Calu3 (cell line): ENCODE measurements around the gene JAZF1. TPM values are rescaled to one million over a fixed set of nuclear protein-coding genes. Genes with fewer than 3 reads are reported as not detected.

ENCODE experiments used
- BruUV-seq: library from RNA; stranded (reverse); fragments of 400-500 nt; replicated peaks from 2 replicates; lab custom pipeline; 2021; lab: Mats Ljungman, UMichigan
- CTCF ChIA-PET: fragments of 300-600 bp; sonication (Branson Sonifier 250); formaldehyde crosslinking; loops from one replicate; lab custom pipeline; 2022; ENCODE audit warnings: antibody characterized with exemption; lab: Charles Lee
- DNase-seq: peaks from one replicate; pipeline ENCODE4 v3.0.0; 2022
- H3K27ac Mint-ChIP-seq: one replicate; pipeline ENCODE4 v1.8.0; 2022; ENCODE audit warnings: mixed read lengths; ENCODE audit not compliant: unreplicated experiment
- H3K27me3 Mint-ChIP-seq: one replicate; pipeline ENCODE4 v1.8.0; 2022; ENCODE audit warnings: mixed read lengths; ENCODE audit not compliant: unreplicated experiment
- H3K36me3 Mint-ChIP-seq: one replicate; pipeline ENCODE4 v1.8.0; 2022; ENCODE audit warnings: mild to moderate bottlenecking, moderate library complexity, mixed read lengths; ENCODE audit not compliant: insufficient read depth, unreplicated experiment
- H3K4me1 Mint-ChIP-seq: one replicate; pipeline ENCODE4 v1.8.0; 2022; ENCODE audit warnings: mild to moderate bottlenecking, low read depth, mixed read lengths; ENCODE audit not compliant: unreplicated experiment
- H3K4me3 Mint-ChIP-seq: one replicate; pipeline ENCODE4 v1.8.0; 2022; ENCODE audit warnings: mild to moderate bottlenecking, low read depth, moderate library complexity, mixed read lengths; ENCODE audit not compliant: unreplicated experiment
- H3K9me3 Mint-ChIP-seq: one replicate; pipeline ENCODE4 v1.8.0; 2022; ENCODE audit warnings: low read depth, mixed read lengths; ENCODE audit not compliant: unreplicated experiment
- intact Hi-C: fragments of 100-400 bp; cut with micrococcal nuclease; formaldehyde crosslinking; loops from one replicate; pipeline ENCODE4 v1.10.0; 2022; ENCODE audit not compliant: unreplicated experiment
- total RNA-seq: library from RNA; stranded (reverse); gene quantifications from 2 replicates; pipeline ENCODE4 v1.2.3, GENCODE V29; 2022
- TF ChIP-seq, protein P1 (sequence below): fragments of 200-600 bp; IDR thresholded peaks from one replicate; pipeline ENCODE4 v1.8.0; 2022; ENCODE audit warnings: antibody characterized with exemption; ENCODE audit not compliant: unreplicated experiment

The JAZF1 gene
- total RNA-seq, 1 experiment from 2014 or later, result 10.7 TPM

DNA sequence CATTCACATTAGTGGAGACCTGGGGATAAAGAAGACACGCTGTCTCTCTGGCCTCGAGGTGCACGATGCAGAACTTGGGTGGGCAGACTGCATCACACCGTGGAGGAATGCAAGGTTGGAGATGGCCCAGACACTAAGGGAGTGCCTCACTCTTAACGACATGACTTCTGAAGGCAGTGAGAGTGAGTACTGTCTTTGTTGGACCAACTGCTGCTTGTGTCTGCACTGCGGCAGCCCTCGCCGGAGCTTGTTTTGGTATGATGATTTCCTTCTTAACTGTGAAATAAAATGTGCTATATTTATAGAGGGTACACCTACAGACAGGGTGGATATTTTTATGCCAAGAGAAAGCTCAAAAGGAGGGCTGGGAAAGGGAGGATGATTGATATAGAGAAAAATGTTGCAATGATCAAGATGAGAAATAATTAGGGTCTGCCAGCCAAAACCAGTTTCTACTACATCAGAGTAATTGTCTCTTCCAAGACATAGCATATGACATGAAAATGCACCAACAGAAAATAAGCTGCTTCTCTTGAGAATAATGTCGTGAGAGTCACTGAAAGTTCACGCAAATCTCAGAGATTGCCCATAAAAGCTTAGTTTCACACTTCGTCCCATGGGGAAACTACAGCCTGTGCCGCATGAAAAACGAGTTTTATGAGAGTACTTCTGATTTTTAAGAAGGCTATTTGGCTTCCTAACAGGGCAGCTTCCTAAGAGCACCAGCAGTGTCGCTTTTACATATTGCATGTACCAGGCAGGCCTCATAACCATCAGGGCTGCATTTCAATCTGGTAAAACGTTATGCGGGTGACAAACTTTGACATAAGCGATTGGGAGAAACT is 313.5 kb downstream of the JAZF1 start:
- intact Hi-C loops, result no loop called here
- no TSS peak for BruUV-seq
- Mint-ChIP-seq H3K4me1 (peaks cover 8% of the 10 kb centered on the region), H3K4me3 (no peak overlapping the region), H3K27me3 (no peaks in the 10 kb centered on the region), H3K27ac (no peak overlapping the region), H3K9me3 (no peaks in the 10 kb centered on the region), H3K36me3 (no peaks in the 10 kb centered on the region)
- DNase-seq, result no peak
- TF ChIP-seq, protein P1, sequence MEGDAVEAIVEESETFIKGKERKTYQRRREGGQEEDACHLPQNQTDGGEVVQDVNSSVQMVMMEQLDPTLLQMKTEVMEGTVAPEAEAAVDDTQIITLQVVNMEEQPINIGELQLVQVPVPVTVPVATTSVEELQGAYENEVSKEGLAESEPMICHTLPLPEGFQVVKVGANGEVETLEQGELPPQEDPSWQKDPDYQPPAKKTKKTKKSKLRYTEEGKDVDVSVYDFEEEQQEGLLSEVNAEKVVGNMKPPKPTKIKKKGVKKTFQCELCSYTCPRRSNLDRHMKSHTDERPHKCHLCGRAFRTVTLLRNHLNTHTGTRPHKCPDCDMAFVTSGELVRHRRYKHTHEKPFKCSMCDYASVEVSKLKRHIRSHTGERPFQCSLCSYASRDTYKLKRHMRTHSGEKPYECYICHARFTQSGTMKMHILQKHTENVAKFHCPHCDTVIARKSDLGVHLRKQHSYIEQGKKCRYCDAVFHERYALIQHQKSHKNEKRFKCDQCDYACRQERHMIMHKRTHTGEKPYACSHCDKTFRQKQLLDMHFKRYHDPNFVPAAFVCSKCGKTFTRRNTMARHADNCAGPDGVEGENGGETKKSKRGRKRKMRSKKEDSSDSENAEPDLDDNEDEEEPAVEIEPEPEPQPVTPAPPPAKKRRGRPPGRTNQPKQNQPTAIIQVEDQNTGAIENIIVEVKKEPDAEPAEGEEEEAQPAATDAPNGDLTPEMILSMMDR, result no peak
- CTCF ChIA-PET, result interaction anchor here (0.7 kb wide), 1 partner anchor 51 kb away, joined by 3 read pairs; no protein-coding TSS in a partner anchor

DNA sequence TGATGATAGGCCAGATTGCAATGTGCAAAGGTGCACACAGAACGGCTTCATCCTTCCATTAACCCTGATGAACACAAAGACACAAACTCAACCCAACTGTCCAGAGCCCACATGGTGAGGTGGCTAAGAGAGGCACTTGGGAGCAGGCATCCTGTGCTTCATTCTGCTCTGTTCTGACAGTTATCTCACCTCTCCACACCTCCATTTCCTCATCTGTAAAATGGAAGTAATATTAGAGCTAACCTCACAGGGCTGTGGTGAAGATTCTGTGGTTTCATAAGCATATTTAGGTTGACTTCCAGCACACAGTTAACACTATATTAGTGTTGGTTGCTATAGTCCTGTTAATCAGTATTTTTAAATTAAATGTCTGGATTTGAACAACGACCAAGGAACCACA is 314.3 kb downstream of the JAZF1 start:
- H3K36me3 Mint-ChIP-seq, result no peaks in the 10 kb centered on the region
- intact Hi-C loops, result no loop called here
- H3K4me3 Mint-ChIP-seq, result no peak overlapping the region
- H3K4me1 Mint-ChIP-seq, result peaks cover 8% of the 10 kb centered on the region
- TF ChIP-seq, protein P1, result no peak
- no peaks in the 10 kb centered on the region for H3K27me3 Mint-ChIP-seq
- DNase-seq, result no peak
- CTCF ChIA-PET, result no interaction called here
- no TSS peak for BruUV-seq
- no peaks in the 10 kb centered on the region for H3K9me3 Mint-ChIP-seq
- no peak overlapping the region for H3K27ac Mint-ChIP-seq

DNA sequence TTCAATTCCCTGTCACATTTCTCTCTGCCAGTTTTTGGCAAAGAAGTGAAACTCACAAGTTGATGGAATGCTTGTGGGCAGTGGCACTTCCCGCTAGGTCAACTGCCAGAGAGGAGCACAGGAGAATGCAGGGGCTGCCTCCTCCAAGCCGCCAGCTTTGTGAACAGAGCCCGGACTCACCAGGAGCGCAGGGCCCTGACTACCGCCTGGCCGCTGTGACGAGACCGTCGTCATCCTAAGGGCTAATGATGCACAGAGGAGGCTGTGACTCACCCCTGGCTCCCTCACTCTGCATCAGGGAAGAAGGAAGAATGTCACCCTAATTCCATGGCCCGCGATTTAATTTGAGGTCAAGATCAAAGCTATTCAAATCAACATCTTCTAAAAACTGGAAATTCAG is 316.7 kb downstream of the JAZF1 start:
- no peaks in the 10 kb centered on the region for H3K27me3 Mint-ChIP-seq
- H3K4me3 Mint-ChIP-seq, result no peak overlapping the region
- H3K36me3 Mint-ChIP-seq, result no peaks in the 10 kb centered on the region
- H3K27ac Mint-ChIP-seq, result no peak overlapping the region
- H3K4me1 Mint-ChIP-seq, result peaks cover 8% of the 10 kb centered on the region
- CTCF ChIA-PET, result interaction anchor here (1.8 kb wide), 1 partner anchor 10 kb away, joined by 5 read pairs; no protein-coding TSS in a partner anchor
- intact Hi-C loops, result no loop called here
- TF ChIP-seq, protein P1, result no peak
- DNase-seq, result no peak
- no peaks in the 10 kb centered on the region for H3K9me3 Mint-ChIP-seq
- no TSS peak for BruUV-seq

DNA sequence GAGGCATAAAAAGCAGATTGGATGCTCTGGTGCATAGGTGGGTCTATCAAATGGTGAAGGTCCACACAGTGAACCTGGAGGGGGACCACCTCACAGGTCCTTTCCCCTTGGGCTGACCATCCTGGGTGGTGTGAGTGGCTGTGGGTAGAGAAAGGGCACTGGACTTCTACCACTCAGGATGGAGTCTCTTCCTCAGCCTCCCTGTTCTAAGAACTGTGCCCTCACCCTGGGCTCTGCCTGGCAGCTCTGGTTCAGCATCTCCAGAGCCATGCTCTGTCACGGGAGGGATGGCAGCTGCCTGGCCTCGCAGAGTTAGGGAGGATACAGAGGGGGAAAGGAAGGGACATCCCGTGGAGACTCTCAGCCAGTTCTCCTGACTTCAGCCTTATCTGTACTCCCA is 318.8 kb downstream of the JAZF1 start:
- no TSS peak for BruUV-seq
- no peaks in the 10 kb centered on the region for H3K36me3 Mint-ChIP-seq
- CTCF ChIA-PET, result no interaction called here
- TF ChIP-seq, protein P1, result no peak
- intact Hi-C loops, result no loop called here
- no peak overlapping the region for H3K27ac Mint-ChIP-seq
- H3K4me1 Mint-ChIP-seq, result no peaks in the 10 kb centered on the region
- no peak overlapping the region for H3K4me3 Mint-ChIP-seq
- no peaks in the 10 kb centered on the region for H3K27me3 Mint-ChIP-seq
- DNase-seq, result no peak
- no peaks in the 10 kb centered on the region for H3K9me3 Mint-ChIP-seq
